Keratinocyte (primary cell): ENCODE measurements around the gene PTPRF. TPM values are rescaled to one million over a fixed set of nuclear protein-coding genes. Genes with fewer than 3 reads are reported as not detected.

Source experiments
- DNase-seq: peaks from one replicate; pipeline ENCODE4 v3.0.0-alpha.2; 2011; ENCODE audit warnings: low read depth, missing footprints, low spot score
- FAIRE-seq: peaks from 2 replicates; lab custom pipeline; 2011; peaks lifted over from hg19 to GRCh38; lab: Jason Lieb, UNC
- H2AFZ ChIP-seq: 2 replicates; pipeline ENCODE4 v1.6.0; 2012; ENCODE audit warnings: low read length, control low read depth, inconsistent platforms; ENCODE audit not compliant: control insufficient read depth
- H3K27ac ChIP-seq: 2 replicates; pipeline ENCODE4 v1.5.1; 2011; ENCODE audit warnings: low read length; ENCODE audit not compliant: control insufficient read depth, insufficient read depth
- H3K27me3 ChIP-seq: 3 replicates; pipeline ENCODE4 v1.6.0; 2011; ENCODE audit warnings: low read length; ENCODE audit not compliant: control insufficient read depth, insufficient read depth; ENCODE audit errors: extremely low read depth
- H3K36me3 ChIP-seq, 2 experiments: 2 replicates in 1 of 2; 3 replicates in 1 of 2; pipeline ENCODE4 v1.5.1; 2011; ENCODE audit warnings: low read length in 2 of 2, mild to moderate bottlenecking in 1 of 2; ENCODE audit not compliant: control insufficient read depth in 2 of 2, insufficient read depth in 2 of 2; ENCODE audit errors: extremely low read depth in 1 of 2
- H3K4me1 ChIP-seq: 3 replicates; pipeline ENCODE4 v1.5.1; 2011; ENCODE audit warnings: low read length; ENCODE audit not compliant: control insufficient read depth, insufficient read depth; ENCODE audit errors: extremely low read depth
- H3K4me2 ChIP-seq: 3 replicates; pipeline ENCODE4 v1.6.0; 2011; ENCODE audit warnings: low read depth, low read length; ENCODE audit not compliant: control insufficient read depth, insufficient read depth; ENCODE audit errors: extremely low read depth
- H3K4me3 ChIP-seq, 3 experiments: fragments of 200-600 bp in 1 of 3; sonication (generic) in 1 of 3; 2 replicates in 2 of 3; 3 replicates in 1 of 3; pipeline ENCODE4 v1.5.1; 2011 to 2016; ENCODE audit warnings: low read length in 3 of 3, mild to moderate bottlenecking in 3 of 3, control low read depth in 2 of 3, inconsistent platforms in 1 of 3, low read depth in 1 of 3, mixed read lengths in 1 of 3, mixed run types in 1 of 3, moderate library complexity in 1 of 3; ENCODE audit not compliant: control insufficient read depth in 2 of 3, insufficient read depth in 2 of 3; ENCODE audit errors: extremely low read depth in 1 of 3
- H3K79me2 ChIP-seq: 2 replicates; pipeline ENCODE4 v1.6.0; 2012; ENCODE audit warnings: low read length; ENCODE audit not compliant: control insufficient read depth, insufficient read depth
- H3K9ac ChIP-seq: 3 replicates; pipeline ENCODE4 v1.6.0; 2011; ENCODE audit warnings: low read length; ENCODE audit not compliant: control insufficient read depth, insufficient read depth; ENCODE audit errors: extremely low read depth
- H3K9me1 ChIP-seq: 3 replicates; pipeline ENCODE4 v1.6.0; 2011; ENCODE audit warnings: low read length; ENCODE audit not compliant: control insufficient read depth, insufficient read depth; ENCODE audit errors: extremely low read depth
- H3K9me3 ChIP-seq: 2 replicates; pipeline ENCODE4 v1.5.1; 2012; ENCODE audit warnings: low read depth, low read length; ENCODE audit not compliant: control insufficient read depth
- H4K20me1 ChIP-seq: 3 replicates; pipeline ENCODE4 v1.6.0; 2011; ENCODE audit warnings: low read length; ENCODE audit not compliant: control insufficient read depth, insufficient read depth; ENCODE audit errors: extremely low read depth
- EZH2 ChIP-seq: IDR thresholded peaks from one replicate; pipeline ENCODE4 v1.6.1; 2012; ENCODE audit warnings: inconsistent platforms, mild to moderate bottlenecking, low read length, moderate library complexity
- dilution Hi-C: fragments of 300-500 bp; cut with MboI; formaldehyde crosslinking; loops from one replicate; pipeline ENCODE4 v1.7.0; 2020; ENCODE audit warnings: low sequenced_read_pairs; ENCODE audit not compliant: extremely low pct_ligation_motif_present
- polyA plus RNA-seq, 5 experiments: library from polyadenylated mRNA; depleted of rRNA in 3 of 5; stranded (reverse) in 3 of 5; stranded (forward) in 1 of 5; unstranded in 1 of 5; fragments of >200 nt; gene quantifications; 1 replicate in 1 of 5; 2 replicates in 3 of 5; 3 replicates in 1 of 5; pipeline versions ENCODE4 v1.2.1 to v1.2.3, GENCODE V29; 2011 to 2012; ENCODE audit warnings: missing spikeins in 2 of 5, low read depth in 1 of 5, low replicate concordance in 1 of 5
- TF ChIP-seq, protein P1 (sequence below), 3 experiments: IDR thresholded peaks in 1 of 3; conservative IDR thresholded peaks in 1 of 3; optimal IDR thresholded peaks in 1 of 3; 2 replicates in 2 of 3; 3 replicates in 1 of 3; pipeline versions ENCODE3 to v1.5.1; 2011; ENCODE audit warnings: low read length in 3 of 3, mild to moderate bottlenecking in 3 of 3, moderate library complexity in 2 of 3, control low read depth in 1 of 3, inconsistent platforms in 1 of 3; ENCODE audit not compliant: insufficient read depth in 2 of 3; ENCODE audit errors: extremely low read depth in 1 of 3

Gene PTPRF
- polyA plus RNA-seq, 1 donor (not counting 4 experiments of a cell fraction or from before 2014, with no cell fraction given): 161 TPM

DNA sequence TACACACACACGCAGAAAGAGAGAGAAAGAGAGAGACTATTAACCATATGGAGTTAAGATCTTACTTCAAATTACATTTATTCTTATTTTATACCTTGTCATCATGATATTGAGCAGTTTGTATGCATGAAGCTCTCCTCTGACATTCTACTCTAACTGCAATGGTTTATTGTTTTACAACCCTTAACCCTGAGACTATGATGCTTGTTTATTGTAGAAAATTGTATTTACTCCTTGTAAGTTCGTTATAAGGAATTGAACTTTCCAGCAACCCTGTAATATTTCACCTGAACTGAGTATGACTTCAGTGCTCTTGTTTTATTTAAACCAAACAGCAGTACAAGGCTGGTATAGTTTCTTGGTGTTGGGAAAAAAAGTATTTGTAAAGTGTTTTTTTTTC lies 18.6 kb upstream of the PTPRF start:
- TF ChIP-seq EZH2: no peak
- TF ChIP-seq, protein P1, sequence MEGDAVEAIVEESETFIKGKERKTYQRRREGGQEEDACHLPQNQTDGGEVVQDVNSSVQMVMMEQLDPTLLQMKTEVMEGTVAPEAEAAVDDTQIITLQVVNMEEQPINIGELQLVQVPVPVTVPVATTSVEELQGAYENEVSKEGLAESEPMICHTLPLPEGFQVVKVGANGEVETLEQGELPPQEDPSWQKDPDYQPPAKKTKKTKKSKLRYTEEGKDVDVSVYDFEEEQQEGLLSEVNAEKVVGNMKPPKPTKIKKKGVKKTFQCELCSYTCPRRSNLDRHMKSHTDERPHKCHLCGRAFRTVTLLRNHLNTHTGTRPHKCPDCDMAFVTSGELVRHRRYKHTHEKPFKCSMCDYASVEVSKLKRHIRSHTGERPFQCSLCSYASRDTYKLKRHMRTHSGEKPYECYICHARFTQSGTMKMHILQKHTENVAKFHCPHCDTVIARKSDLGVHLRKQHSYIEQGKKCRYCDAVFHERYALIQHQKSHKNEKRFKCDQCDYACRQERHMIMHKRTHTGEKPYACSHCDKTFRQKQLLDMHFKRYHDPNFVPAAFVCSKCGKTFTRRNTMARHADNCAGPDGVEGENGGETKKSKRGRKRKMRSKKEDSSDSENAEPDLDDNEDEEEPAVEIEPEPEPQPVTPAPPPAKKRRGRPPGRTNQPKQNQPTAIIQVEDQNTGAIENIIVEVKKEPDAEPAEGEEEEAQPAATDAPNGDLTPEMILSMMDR (optimal IDR thresholded peaks at IDR 0.05 in 1 of 3, IDR thresholded peaks at IDR 0.05 in 1 of 3, conservative IDR thresholded peaks at IDR 0.05 in 1 of 3; ENCODE audit: extremely low read depth in 1 of 3, insufficient read depth in 2 of 3, low read length in 3 of 3): no peak

DNA sequence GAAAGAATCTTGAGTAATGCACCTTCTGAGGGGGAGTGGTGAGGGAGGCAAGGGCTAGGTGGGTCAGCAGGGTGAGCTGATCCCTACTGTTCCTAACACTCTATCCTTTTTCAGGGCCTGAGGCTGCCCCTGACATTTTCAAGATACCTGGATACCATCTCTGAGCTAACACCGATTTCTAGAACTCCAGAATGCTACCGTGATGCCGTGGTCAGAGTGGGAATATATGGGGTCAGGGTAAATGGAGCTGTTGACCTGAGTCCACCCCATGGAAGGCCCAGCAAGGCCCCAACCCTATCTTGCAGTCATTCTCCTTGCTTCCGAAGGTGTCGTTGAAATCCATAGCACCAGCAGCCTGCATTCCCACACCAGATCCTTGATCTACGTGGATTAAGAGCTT lies 18.0 kb upstream of the PTPRF start:
- no peak overlapping the region for H2AFZ ChIP-seq
- no peaks in the 10 kb centered on the region for H3K36me3 ChIP-seq
- dilution Hi-C loops: no loop called here
- H3K79me2 ChIP-seq: no peaks in the 10 kb centered on the region
- peaks cover 2% of the 10 kb centered on the region for H3K9me3 ChIP-seq
- no peak overlapping the region for H3K27ac ChIP-seq
- no peaks in the 10 kb centered on the region for H3K27me3 ChIP-seq
- H3K9me1 ChIP-seq: no peaks in the 10 kb centered on the region
- H3K4me1 ChIP-seq: peaks cover 10% of the 10 kb centered on the region
- no peak overlapping the region for H3K9ac ChIP-seq
- DNase-seq (no peak), FAIRE-seq (no peak)
- no peak overlapping the region for H3K4me2 ChIP-seq
- TF ChIP-seq, protein P1 (optimal IDR thresholded peaks at IDR 0.05 in 1 of 3, IDR thresholded peaks at IDR 0.05 in 1 of 3, conservative IDR thresholded peaks at IDR 0.05 in 1 of 3; ENCODE audit: extremely low read depth in 1 of 3, insufficient read depth in 2 of 3, low read length in 3 of 3): no peak
- no peak for TF ChIP-seq EZH2
- no peak overlapping the region for H3K4me3 ChIP-seq
- no peaks in the 10 kb centered on the region for H4K20me1 ChIP-seq

More for the DNA sequence above, 18.6 kb upstream of the PTPRF start:
- Histone ChIP-seq H3K36me3 (no peaks in the 10 kb centered on the region), H3K27me3 (no peaks in the 10 kb centered on the region), H3K4me1 (peaks cover 10% of the 10 kb centered on the region), H3K9ac (no peak overlapping the region), H3K27ac (no peak overlapping the region), H3K9me3 (peaks cover 2% of the 10 kb centered on the region), H2AFZ (no peak overlapping the region), H3K9me1 (no peaks in the 10 kb centered on the region), H3K4me2 (no peak overlapping the region), H3K4me3 (no peak overlapping the region), H4K20me1 (no peaks in the 10 kb centered on the region), H3K79me2 (no peaks in the 10 kb centered on the region)
- FAIRE-seq: no peak
- dilution Hi-C loops: no loop called here
- no peak for DNase-seq
